GM12874 (cell line): ENCODE results near the gene UNC13B.

Experiments used
- CTCF ChIP-seq: IDR thresholded peaks from 2 replicates; pipeline ENCODE4 v1.5.1; 2011; ENCODE audit warnings: low read depth, mild to moderate bottlenecking, control low read depth, low read length, moderate library complexity; ENCODE audit not compliant: insufficient read depth

Gene UNC13B

GRCh38 chr9:35254237-35254636 lies 92.4 kb downstream of the UNC13B start:
- no peak for TF ChIP-seq CTCF

GRCh38 chr9:35254984-35255857 lies 93.4 kb downstream of the UNC13B start:
- no peak for TF ChIP-seq CTCF

- no peak for TF ChIP-seq CTCF
These were observed 96.3 kb downstream of the UNC13B start for GRCh38 chr9:35257986-35258659.

GRCh38 chr9:35258660-35259474 lies 97.1 kb downstream of the UNC13B start:
- TF ChIP-seq CTCF, result peak; percentile 60

GRCh38 chr9:35260186-35260585 lies 98.4 kb downstream of the UNC13B start:
- no peak for TF ChIP-seq CTCF

- no peak for TF ChIP-seq CTCF
These were observed 100.3 kb downstream of the UNC13B start for GRCh38 chr9:35262064-35262463.

GRCh38 chr9:35267710-35268109 lies 105.9 kb downstream of the UNC13B start:
- TF ChIP-seq CTCF, result no peak
